Osteocyte (in vitro differentiated cells): Measurements from ENCODE around the gene POU2AF3. TPM values are rescaled to one million over a fixed set of nuclear protein-coding genes. Genes with fewer than 3 reads are reported as not detected.

ENCODE experiments used
- DNase-seq: peaks from one replicate; pipeline ENCODE4 v3.0.0; 2021; ENCODE audit warnings: mixed read lengths; ENCODE audit not compliant: unreplicated experiment; ENCODE audit errors: extremely low spot score
- H3K27ac Mint-ChIP-seq: one replicate; pipeline ENCODE4 v1.8.0; 2021; ENCODE audit warnings: mild to moderate bottlenecking, mixed read lengths; ENCODE audit not compliant: unreplicated experiment
- H3K27me3 Mint-ChIP-seq: one replicate; pipeline ENCODE4 v1.8.0; 2021; ENCODE audit warnings: mixed read lengths; ENCODE audit not compliant: unreplicated experiment
- H3K36me3 Mint-ChIP-seq: one replicate; pipeline ENCODE4 v1.8.0; 2021; ENCODE audit warnings: mixed read lengths; ENCODE audit not compliant: unreplicated experiment
- H3K4me1 Mint-ChIP-seq: one replicate; pipeline ENCODE4 v1.8.0; 2021; ENCODE audit warnings: mixed read lengths; ENCODE audit not compliant: unreplicated experiment
- H3K4me3 Mint-ChIP-seq: one replicate; pipeline ENCODE4 v1.8.0; 2021; ENCODE audit warnings: mild to moderate bottlenecking, moderate library complexity, mixed read lengths; ENCODE audit not compliant: unreplicated experiment
- H3K9me3 Mint-ChIP-seq: one replicate; pipeline ENCODE4 v1.8.0; 2021; ENCODE audit warnings: mixed read lengths; ENCODE audit not compliant: unreplicated experiment
- CTCF ChIP-seq: fragments of 200-600 bp; sonication (generic); IDR thresholded peaks from 2 replicates; pipeline ENCODE4 v1.5.0; 2021; ENCODE audit warnings: antibody characterized with exemption, mild to moderate bottlenecking, moderate library complexity
- total RNA-seq: library from RNA; stranded (reverse); gene quantifications from 2 replicates; pipeline ENCODE4 v1.2.1, GENCODE V29; 2021

The POU2AF3 gene
- total RNA-seq, 1 donor from 2014 or later = not detected

GRCh38 chr11:111351374-111352055 lies 53.2 kb downstream of the POU2AF3 start:
- H3K4me3 Mint-ChIP-seq = no peak overlapping the region
- H3K9me3 Mint-ChIP-seq = no peaks in the 10 kb centered on the region
- H3K4me1 Mint-ChIP-seq = no peaks in the 10 kb centered on the region
- TF ChIP-seq CTCF = no peak
- no peaks in the 10 kb centered on the region for H3K36me3 Mint-ChIP-seq
- H3K27ac Mint-ChIP-seq = no peak overlapping the region
- H3K27me3 Mint-ChIP-seq = peaks cover 22% of the 10 kb centered on the region
- no peak for DNase-seq

- no peaks in the 10 kb centered on the region for H3K36me3 Mint-ChIP-seq
- peaks cover 22% of the 10 kb centered on the region for H3K27me3 Mint-ChIP-seq
- H3K4me3 Mint-ChIP-seq = no peak overlapping the region
- H3K4me1 Mint-ChIP-seq = no peaks in the 10 kb centered on the region
- H3K27ac Mint-ChIP-seq = no peak overlapping the region
- H3K9me3 Mint-ChIP-seq = no peaks in the 10 kb centered on the region
- no peak for TF ChIP-seq CTCF
- DNase-seq = no peak
Measured at GRCh38 chr11:111352231-111352746, 53.9 kb downstream of the POU2AF3 start.

- H3K9me3 Mint-ChIP-seq = no peaks in the 10 kb centered on the region
- peaks cover 22% of the 10 kb centered on the region for H3K27me3 Mint-ChIP-seq
- H3K4me1 Mint-ChIP-seq = no peaks in the 10 kb centered on the region
- H3K27ac Mint-ChIP-seq = no peak overlapping the region
- TF ChIP-seq CTCF = no peak
- no peaks in the 10 kb centered on the region for H3K36me3 Mint-ChIP-seq
- no peak for DNase-seq
- no peak overlapping the region for H3K4me3 Mint-ChIP-seq
Measured at GRCh38 chr11:111352935-111353710, 54.8 kb downstream of the POU2AF3 start.

GRCh38 chr11:111353776-111354600 lies 55.6 kb downstream of the POU2AF3 start:
- Mint-ChIP-seq H3K4me3 (no peak overlapping the region), H3K27me3 (peaks cover 18% of the 10 kb centered on the region), H3K4me1 (no peaks in the 10 kb centered on the region), H3K27ac (no peak overlapping the region), H3K9me3 (no peaks in the 10 kb centered on the region), H3K36me3 (no peaks in the 10 kb centered on the region)
- DNase-seq = no peak
- TF ChIP-seq CTCF = no peak
